ENCODE measurements around the gene MRPS25.
A peak's percentile ranks its signal among the peaks of the same experiment; 100 is the strongest.

MRPS25 gene

DNA sequence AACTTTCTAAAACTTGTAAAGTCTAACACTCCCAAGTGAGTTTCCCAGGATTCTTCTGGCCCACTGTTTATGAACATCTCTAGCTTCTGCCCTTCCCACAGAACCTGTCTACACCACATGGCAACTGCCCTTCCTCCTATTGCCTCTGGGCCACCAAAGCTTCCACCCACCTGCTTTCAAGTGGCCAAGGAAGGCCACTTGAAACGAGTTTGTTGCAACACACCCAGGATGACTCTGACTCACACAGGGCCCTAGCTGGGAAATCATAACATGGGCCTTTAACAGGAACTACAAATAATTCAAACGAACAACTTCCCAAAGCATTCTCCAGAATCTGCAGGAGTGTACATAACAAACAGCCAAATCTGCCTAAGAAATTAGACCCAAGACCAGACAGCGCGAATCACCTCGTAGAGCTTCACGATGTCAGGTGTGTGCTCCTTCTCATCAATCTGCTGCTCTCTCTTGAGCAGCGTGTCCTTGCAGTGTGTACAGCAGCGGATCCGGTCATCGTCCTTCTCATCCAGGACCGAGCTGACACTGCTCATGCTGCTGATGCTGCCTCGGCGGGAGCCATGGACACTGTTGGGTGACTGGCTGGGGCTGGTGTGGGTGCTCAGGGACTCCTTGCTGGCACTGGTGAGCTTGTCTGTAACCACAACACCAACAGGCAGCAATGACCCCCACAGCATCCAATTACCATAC is 17.0 kb upstream of the MRPS25 start:
- DNase-seq: no peak

DNA sequence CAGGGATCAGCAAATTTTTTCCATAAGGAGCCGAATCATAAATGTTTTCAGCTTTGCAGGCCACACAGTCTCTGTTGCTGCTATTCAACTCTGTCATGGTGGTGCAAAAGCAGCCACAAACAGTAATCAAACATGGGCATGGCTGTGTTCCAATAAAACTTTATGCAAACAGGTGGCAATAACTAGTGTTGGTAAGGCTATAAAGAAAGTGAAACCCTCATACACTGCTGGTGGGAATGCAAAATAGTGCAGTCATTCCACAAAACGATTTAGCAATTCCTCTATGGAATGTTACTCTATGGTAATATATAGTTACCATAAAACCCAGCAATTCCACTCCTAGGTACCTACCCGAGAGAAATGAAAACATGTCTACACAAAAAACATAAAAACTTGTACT is 14.0 kb upstream of the MRPS25 start:
- no peak for DNase-seq

- no peak for DNase-seq
These were observed 9.4 kb upstream of the MRPS25 start for GRCh38 chr3:15074500-15074899.

- DNase-seq: no peak
These were observed 6.6 kb upstream of the MRPS25 start for GRCh38 chr3:15071699-15072098.

GRCh38 chr3:15069441-15069840 is 4.3 kb upstream of the MRPS25 start:
- no peak for DNase-seq

GRCh38 chr3:15066467-15066866 is 1.4 kb upstream of the MRPS25 start:
- DNase-seq: no peak

DNA sequence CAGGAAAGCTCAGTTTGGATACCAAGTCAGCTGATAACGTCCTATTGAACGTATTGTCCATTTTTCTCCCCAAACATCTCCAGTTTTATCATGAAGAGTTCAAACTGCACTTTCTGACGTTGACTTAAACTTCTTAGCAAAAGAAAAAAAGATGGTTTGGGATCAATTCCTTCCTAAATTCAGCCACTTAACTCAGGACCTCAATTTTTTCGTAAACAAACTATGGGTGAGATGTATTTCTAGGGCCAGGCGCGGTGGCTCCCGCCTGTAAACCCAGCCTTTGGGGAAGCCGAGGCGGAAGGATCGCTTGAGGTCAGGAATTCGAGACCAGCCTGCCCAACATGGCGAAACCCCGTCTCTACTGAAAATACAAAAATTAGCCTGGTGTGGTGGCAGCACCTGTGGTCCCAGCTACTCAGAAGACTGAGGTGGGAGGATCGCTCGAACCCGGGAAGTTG is 464 bp upstream of the MRPS25 start:
- DNase-seq: no peak

DNA sequence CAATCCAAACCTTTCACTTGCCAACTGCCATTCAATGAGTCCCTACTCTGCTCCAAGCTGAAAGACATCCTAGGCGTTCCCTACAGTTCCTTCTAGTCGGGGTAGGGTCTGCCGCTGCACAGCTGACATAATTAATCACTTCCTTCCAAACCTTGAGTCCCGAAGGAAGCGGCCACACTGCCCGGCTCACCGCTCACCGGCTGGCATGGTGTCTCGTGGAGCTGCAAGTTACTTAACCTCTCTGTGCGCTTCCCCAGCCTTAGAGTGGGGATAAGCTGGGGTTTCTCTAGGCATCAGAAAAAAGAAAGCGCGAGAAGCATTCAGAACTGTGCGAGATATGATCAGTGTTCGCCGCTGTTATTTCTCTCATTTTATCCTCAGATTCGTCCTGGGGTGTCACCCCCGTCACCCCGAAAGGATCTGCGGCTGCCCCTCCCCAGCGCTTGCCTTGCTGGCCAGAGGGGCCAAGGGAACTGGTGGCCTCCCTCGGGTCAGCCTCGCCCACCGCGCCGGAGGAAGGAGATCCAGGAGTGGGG is 748 bp downstream of the MRPS25 start:
- DNase-seq: peak; percentile 62

GRCh38 chr3:15063656-15064286 is 1.3 kb downstream of the MRPS25 start:
- DNase-seq: no peak

- DNase-seq: no peak
These were observed 1.9 kb downstream of the MRPS25 start for GRCh38 chr3:15063238-15063637.

- DNase-seq: no peak
These were observed 5.1 kb downstream of the MRPS25 start for GRCh38 chr3:15060029-15060428.

DNA sequence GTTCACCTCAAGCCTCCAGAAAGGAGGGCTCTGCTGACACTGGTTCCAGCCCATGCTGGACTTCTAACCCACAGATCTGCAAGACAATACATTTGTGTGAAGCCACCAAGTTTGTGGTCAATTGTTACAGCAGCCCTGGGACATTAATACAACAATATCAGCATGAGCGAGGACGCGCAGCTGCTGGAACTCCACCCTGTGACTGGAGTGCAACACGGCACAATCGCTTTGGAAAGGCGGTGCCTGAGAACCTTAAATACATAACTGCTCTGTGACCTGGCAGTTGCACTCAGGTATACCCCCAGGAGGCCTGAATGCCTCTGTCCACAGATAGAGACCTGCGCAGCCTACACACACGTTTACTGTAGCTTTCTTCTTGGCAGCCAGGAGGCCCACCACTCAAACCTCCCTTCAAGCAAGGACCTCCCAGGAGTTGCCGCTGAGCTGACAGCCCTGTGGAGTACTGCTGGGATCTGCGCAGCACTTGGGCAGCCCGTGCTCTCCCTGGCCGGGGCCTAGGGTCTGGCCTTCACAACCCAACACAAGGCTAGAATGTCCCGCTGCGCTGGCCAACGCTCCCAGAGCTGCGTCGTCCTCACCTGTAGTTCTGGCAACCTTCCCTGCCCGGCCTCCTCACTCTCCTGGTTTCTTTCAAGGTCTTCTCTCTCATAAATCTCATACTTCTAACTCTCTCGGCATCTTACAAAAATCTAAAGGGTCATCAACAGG is 8.3 kb downstream of the MRPS25 start:
- DNase-seq: no peak

DNA sequence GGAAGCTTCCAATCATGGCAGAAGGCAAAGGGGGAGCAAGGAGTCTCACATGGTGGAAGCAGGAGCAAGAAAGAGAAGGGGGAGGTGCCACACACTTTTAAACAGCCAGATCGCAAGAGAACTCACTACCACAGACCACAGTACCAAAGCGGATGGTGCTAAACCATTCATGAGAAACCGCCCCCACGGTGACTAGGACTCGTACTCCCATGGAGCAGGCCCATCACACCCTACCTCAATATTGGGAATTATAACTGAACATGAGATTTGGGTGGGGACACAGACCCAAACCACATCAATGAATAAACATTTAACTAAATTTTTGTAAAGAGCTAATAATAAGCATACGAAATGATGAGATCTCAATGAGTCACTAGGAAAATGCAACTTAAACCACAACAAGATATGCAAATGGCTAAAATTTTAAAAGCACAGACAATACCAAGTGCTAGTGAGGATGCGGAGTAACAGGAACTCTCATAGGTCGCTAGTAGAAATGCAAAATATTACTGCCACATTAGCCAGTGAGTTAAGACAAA is 10.0 kb downstream of the MRPS25 start:
- peak; percentile 40 for DNase-seq

DNA sequence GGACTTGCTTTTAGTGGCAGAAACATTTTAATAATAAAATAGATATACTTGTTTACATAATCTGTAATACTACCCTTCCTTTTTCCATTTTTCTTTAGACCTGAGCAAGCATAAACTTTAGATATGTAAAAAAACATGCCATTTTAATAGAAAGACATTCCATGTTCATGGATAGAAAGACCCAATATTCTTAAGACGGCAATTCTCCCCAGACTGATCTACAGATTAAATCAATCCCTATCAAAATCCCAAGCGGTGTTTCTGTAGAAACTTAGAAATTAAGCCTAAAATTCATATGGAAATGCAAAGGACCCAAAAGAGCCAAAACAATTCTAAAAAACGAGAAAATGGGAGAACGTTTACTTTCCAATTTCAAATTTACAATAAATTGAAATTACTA is 11.6 kb downstream of the MRPS25 start:
- no peak for DNase-seq

DNA sequence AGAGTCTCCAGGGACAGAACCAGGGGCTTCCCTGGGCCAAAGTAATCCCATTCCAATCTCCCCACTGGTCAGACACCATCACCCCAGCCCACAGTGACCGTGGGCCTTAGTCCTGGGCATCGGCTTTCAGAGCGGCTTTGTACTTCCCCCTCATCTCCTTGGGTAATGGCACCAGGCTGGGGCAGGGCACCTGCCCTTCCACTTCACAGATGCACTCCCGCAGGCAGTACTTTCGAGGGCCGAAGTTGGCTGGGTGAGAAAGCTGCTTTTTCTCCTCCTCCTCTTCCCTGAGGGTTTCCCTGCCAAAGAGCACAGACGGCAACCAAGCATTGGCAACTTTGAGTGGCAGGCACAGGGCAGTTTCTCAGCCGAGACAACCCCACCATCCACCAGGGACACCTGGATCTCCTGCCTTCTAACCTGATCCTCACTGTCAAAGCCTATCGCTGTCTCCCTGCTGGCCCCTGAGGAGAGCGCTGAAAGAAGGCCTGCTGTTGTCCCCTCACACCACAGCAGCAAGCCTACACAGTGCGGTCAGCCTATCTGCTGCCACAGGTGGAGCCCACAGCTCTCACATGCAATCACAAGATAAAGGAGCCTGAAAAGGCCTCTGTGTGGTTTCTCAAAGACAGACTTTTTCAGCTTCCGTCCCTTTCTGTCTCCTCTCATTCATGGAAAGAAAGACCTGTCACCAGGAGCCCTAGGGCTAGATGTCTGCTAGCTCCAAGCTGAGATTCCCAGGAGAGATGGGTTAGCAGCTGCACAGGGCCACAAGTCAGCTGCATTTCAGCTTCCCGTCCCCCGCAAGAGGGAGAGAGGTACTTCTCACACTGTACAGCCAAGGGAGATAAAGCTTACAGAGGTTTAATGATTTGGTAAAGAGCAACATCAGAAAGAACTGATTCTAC is 12.5 kb downstream of the MRPS25 start:
- DNase-seq: peak; percentile 93

DNA sequence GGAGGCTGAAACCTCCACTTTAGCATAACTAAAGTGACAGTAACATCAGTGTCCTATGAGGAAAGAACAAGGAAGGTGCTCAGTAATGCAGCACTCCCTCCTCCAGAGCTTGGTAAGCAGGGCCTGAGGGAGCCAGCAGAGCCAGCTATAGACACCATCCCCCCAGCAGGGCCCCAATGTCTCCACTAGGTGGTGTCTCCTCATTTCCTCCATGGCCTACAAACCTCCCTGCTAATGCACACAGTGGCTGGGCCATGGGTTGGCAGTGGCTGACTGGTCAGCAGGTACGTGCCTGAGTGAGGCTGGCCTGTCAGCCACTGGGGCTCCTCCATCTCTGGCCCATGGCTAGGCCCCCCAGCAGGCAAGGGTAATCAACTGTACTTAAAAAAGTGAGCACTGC is 13.6 kb downstream of the MRPS25 start:
- peak; percentile 84 for DNase-seq

GRCh38 chr3:15050405-15051092 is 14.6 kb downstream of the MRPS25 start:
- no peak for DNase-seq

DNA sequence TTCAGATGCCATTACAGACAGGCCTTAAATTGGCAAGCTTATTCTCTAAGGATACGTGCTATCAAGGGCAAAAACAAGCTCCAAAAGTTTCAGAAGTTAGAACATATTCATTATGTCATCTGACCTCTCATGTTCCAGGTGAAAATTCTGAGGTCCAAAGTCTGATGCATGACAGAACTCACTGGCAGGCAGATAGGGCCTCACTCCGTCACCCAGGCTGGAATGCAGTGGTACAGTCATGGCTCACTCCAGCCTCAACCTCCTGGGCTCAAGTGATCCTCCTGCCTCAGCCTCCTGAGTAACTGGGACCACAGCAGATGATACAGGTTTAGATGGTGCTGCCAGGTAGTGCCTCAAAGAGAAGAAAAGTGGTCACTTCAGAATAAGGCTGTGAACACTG is 15.5 kb downstream of the MRPS25 start:
- no peak for DNase-seq

- no peak for DNase-seq
These were observed 19.4 kb downstream of the MRPS25 start for GRCh38 chr3:15045667-15046066.

GRCh38 chr3:15044326-15044725 is 20.8 kb downstream of the MRPS25 start:
- no peak for DNase-seq

DNA sequence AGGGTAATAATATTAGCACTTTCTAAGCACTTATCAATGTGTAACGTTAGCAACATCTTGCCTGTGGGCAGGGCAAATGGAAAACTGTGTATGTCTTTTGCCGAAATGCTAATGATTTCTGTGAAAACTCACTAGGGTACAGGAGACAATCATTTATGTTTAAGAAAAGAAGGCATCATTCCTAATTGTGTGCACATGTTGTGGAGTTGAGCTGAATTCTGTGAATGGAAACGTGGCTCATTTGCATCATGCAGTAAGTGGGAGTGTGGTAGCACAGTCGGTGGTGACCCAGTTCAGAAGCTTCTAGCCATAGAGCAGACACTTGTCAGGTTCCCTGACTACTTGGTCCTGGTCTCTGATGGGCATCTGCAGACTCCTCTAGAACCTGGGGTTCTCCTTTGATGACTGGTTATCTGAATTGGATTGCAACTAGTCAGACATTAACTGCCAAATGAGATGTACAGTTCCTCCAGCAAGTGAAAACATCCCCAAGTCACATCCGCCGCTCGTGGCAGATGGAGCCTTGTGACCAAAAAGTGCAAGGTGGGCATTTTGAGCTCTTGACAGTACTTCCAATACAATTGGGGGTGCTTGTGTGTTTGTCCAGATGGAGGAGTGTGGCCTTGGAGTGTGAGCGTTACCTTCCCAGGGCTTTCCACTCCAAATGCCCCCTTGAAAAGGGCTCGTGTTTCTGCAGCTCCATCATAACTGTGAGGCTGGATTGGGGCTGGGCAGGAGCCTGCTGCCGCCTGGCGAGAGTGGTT is 21.5 kb downstream of the MRPS25 start:
- DNase-seq: no peak

All from hematopoietic multipotent progenitor cell treated with erythropoietin and hydrocortisone succinate and interleukin-3 and kit ligand, for 4 days (in vitro differentiated cells).